Neutrophil (primary cell): ENCODE measurements around the gene PAPPA2.

ENCODE experiments used
- H3K27ac ChIP-seq: fragments of 200-600 bp; sonication (generic); 2 replicates; pipeline ENCODE4 v1.5.1; 2016; ENCODE audit warnings: mild to moderate bottlenecking, moderate library complexity
- H3K27me3 ChIP-seq: fragments of 200-600 bp; sonication (generic); 2 replicates; pipeline ENCODE4 v1.6.0; 2016; ENCODE audit warnings: mild to moderate bottlenecking
- H3K36me3 ChIP-seq: fragments of 200-600 bp; sonication (generic); 2 replicates; pipeline ENCODE4 v1.5.1; 2017
- H3K4me1 ChIP-seq, 2 experiments: fragments of 200-600 bp in 1 of 2; sonication (generic) in 1 of 2; 1 replicate in 1 of 2; 2 replicates in 1 of 2; pipeline versions ENCODE4 v1.5.1 to v1.6.1; 2013 to 2016; ENCODE audit warnings: low read depth in 1 of 2, low read length in 1 of 2, mild to moderate bottlenecking in 1 of 2, moderate library complexity in 1 of 2; ENCODE audit not compliant: control insufficient read depth in 1 of 2, insufficient read depth in 1 of 2
- H3K4me3 ChIP-seq, 2 experiments: fragments of 200-600 bp in 1 of 2; sonication (generic) in 1 of 2; 1 replicate in 1 of 2; 2 replicates in 1 of 2; pipeline ENCODE4 v1.5.1; 2013 to 2016; ENCODE audit warnings: low read depth in 1 of 2, low read length in 1 of 2, mild to moderate bottlenecking in 1 of 2, moderate library complexity in 1 of 2
- H3K9me3 ChIP-seq: fragments of 200-600 bp; sonication (generic); 2 replicates; pipeline ENCODE4 v1.5.1; 2016
- CTCF ChIP-seq: fragments of 200-600 bp; sonication (generic); IDR thresholded peaks from 2 replicates; pipeline ENCODE4 v1.5.1; 2016; ENCODE audit warnings: antibody characterized with exemption

Gene PAPPA2

GRCh38 chr1:176790786-176791185, 327.8 kb downstream of the PAPPA2 start:
- no peak for TF ChIP-seq CTCF
- H3K27me3 ChIP-seq = no peaks in the 10 kb centered on the region
- no peaks in the 10 kb centered on the region for H3K4me1 ChIP-seq
- no peaks in the 10 kb centered on the region for H3K36me3 ChIP-seq
- no peaks in the 10 kb centered on the region for H3K9me3 ChIP-seq
- no peak overlapping the region for H3K4me3 ChIP-seq
- H3K27ac ChIP-seq = no peak overlapping the region

- Histone ChIP-seq H3K27ac (no peak overlapping the region), H3K4me3 (no peak overlapping the region), H3K4me1 (no peaks in the 10 kb centered on the region), H3K9me3 (no peaks in the 10 kb centered on the region), H3K36me3 (no peaks in the 10 kb centered on the region), H3K27me3 (no peaks in the 10 kb centered on the region)
- TF ChIP-seq CTCF = no peak
Observed at GRCh38 chr1:176791906-176792305, 328.9 kb downstream of the PAPPA2 start.

- Histone ChIP-seq H3K27me3 (no peaks in the 10 kb centered on the region), H3K36me3 (no peaks in the 10 kb centered on the region), H3K4me3 (no peak overlapping the region), H3K9me3 (no peaks in the 10 kb centered on the region), H3K27ac (no peak overlapping the region), H3K4me1 (no peaks in the 10 kb centered on the region)
- TF ChIP-seq CTCF = no peak
Observed at GRCh38 chr1:176794897-176795508, 332.0 kb downstream of the PAPPA2 start.

- Histone ChIP-seq H3K27me3 (no peaks in the 10 kb centered on the region), H3K36me3 (no peaks in the 10 kb centered on the region), H3K4me3 (no peak overlapping the region), H3K9me3 (no peaks in the 10 kb centered on the region), H3K4me1 (no peaks in the 10 kb centered on the region), H3K27ac (no peak overlapping the region)
- TF ChIP-seq CTCF = no peak
Observed at GRCh38 chr1:176795929-176796328, 333.0 kb downstream of the PAPPA2 start.

- no peaks in the 10 kb centered on the region for H3K27me3 ChIP-seq
- no peaks in the 10 kb centered on the region for H3K36me3 ChIP-seq
- TF ChIP-seq CTCF = no peak
- H3K27ac ChIP-seq = no peak overlapping the region
- H3K4me3 ChIP-seq = no peak overlapping the region
- no peaks in the 10 kb centered on the region for H3K4me1 ChIP-seq
- no peaks in the 10 kb centered on the region for H3K9me3 ChIP-seq
Observed at GRCh38 chr1:176796583-176796982, 333.6 kb downstream of the PAPPA2 start.

GRCh38 chr1:176799327-176799726, 336.4 kb downstream of the PAPPA2 start:
- H3K27ac ChIP-seq = no peak overlapping the region
- H3K36me3 ChIP-seq = no peaks in the 10 kb centered on the region
- TF ChIP-seq CTCF = no peak
- no peaks in the 10 kb centered on the region for H3K4me1 ChIP-seq
- no peaks in the 10 kb centered on the region for H3K27me3 ChIP-seq
- no peak overlapping the region for H3K4me3 ChIP-seq
- H3K9me3 ChIP-seq = no peaks in the 10 kb centered on the region
